PC-9 (cell line): Measurements from ENCODE around the gene DCAF6.

ENCODE experiments used
- EZH2 ChIP-seq: fragments of 200-600 bp; sonication (generic); IDR thresholded peaks from 2 replicates; pipeline ENCODE4 v1.8.0; 2017; ENCODE audit warnings: antibody characterized with exemption, low read depth
- TF ChIP-seq, protein P1 (sequence below): fragments of 200-600 bp; sonication (generic); conservative IDR thresholded peaks from 2 replicates; pipeline ENCODE4 v1.6.1; 2017; ENCODE audit warnings: mixed run types, antibody characterized with exemption, mild to moderate bottlenecking, moderate library complexity

DNA sequence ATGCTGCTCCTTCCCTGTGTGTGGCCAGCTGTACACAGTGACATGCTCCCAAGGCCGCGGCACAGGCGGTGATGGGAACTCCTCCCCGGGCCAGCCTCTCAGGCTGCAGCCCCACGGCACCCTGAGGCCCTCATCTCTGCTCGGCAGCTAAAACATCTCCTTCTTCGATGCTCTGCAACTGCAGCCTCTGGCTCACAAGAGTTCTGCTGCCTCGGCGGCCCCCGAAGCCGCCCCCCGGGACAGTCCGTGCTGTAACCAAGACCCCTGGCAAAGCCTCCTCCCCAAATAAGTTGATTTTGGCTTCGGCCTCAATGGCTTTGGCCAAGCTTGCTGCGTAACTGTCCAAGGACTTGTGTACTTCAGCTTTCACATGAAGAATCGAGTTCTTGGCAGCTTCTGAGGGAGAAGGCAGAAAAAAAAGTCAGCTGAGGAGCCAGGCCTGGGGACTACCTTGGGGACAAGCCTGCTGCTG is 149.0 kb downstream of the DCAF6 start:
- TF ChIP-seq, protein P1, sequence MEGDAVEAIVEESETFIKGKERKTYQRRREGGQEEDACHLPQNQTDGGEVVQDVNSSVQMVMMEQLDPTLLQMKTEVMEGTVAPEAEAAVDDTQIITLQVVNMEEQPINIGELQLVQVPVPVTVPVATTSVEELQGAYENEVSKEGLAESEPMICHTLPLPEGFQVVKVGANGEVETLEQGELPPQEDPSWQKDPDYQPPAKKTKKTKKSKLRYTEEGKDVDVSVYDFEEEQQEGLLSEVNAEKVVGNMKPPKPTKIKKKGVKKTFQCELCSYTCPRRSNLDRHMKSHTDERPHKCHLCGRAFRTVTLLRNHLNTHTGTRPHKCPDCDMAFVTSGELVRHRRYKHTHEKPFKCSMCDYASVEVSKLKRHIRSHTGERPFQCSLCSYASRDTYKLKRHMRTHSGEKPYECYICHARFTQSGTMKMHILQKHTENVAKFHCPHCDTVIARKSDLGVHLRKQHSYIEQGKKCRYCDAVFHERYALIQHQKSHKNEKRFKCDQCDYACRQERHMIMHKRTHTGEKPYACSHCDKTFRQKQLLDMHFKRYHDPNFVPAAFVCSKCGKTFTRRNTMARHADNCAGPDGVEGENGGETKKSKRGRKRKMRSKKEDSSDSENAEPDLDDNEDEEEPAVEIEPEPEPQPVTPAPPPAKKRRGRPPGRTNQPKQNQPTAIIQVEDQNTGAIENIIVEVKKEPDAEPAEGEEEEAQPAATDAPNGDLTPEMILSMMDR: no peak
- TF ChIP-seq EZH2: no peak
